Activated CD8-positive, alpha-beta T cell treated with anti-CD3 and anti-CD28 coated beads for 36 hours (primary cell): Measurements from ENCODE around the gene SBK3. TPM values are rescaled to one million over a fixed set of nuclear protein-coding genes. Genes with fewer than 3 reads are reported as not detected.
"Not testable (repeated sequence)": the region's sequence is repeated elsewhere in the genome, so short reads cannot be mapped to it uniquely, and the experiment has no call there.

ENCODE experiments used
- ATAC-seq: fragments of 200-7000 bp; cut with Tn5 transposase; one replicate; pipeline ENCODE4 v1.10.0; 2021; ENCODE audit warnings: mild to moderate bottlenecking, moderate library complexity
- CTCF ChIA-PET: fragments of 350-600 bp; sonication (Branson Sonifier 250); formaldehyde crosslinking; loops from one replicate; lab custom pipeline; 2021; ENCODE audit warnings: antibody characterized with exemption; lab: Charles Lee
- POLR2A ChIA-PET: fragments of 350-600 bp; sonication (Branson Sonifier 250); formaldehyde crosslinking; loops from one replicate; lab custom pipeline; 2021; ENCODE audit warnings: antibody characterized with exemption; lab: Charles Lee
- DNase-seq: peaks from one replicate; pipeline ENCODE4 v3.0.0-alpha.2; 2020
- H3K27ac Mint-ChIP-seq: one replicate; pipeline ENCODE4 v1.8.0; 2021; ENCODE audit warnings: mild to moderate bottlenecking, mixed read lengths
- H3K27me3 Mint-ChIP-seq: one replicate; pipeline ENCODE4 v1.8.0; 2021; ENCODE audit warnings: mixed read lengths
- H3K36me3 Mint-ChIP-seq: one replicate; pipeline ENCODE4 v1.8.0; 2021; ENCODE audit warnings: low read depth, mixed read lengths
- H3K4me1 Mint-ChIP-seq: one replicate; pipeline ENCODE4 v1.8.0; 2021; ENCODE audit warnings: low read depth, mixed read lengths
- H3K4me3 Mint-ChIP-seq: one replicate; pipeline ENCODE4 v1.8.0; 2021; ENCODE audit warnings: mild to moderate bottlenecking, moderate library complexity, mixed read lengths
- H3K9me3 Mint-ChIP-seq: one replicate; pipeline ENCODE4 v1.8.0; 2021; ENCODE audit warnings: mixed read lengths
- intact Hi-C: fragments of 100-400 bp; cut with micrococcal nuclease; formaldehyde crosslinking; loops from one replicate; pipeline ENCODE4 v1.10.0; 2022
- total RNA-seq, 2 experiments: library from RNA; stranded (reverse); gene quantifications; one replicate each; pipeline ENCODE4 v1.2.3, GENCODE V29; 2021
- TF ChIP-seq, protein P1 (sequence below): fragments of 200-600 bp; IDR thresholded peaks from one replicate; pipeline ENCODE4 v1.8.0; 2022; ENCODE audit warnings: antibody characterized with exemption, mild to moderate bottlenecking

The SBK3 gene
- total RNA-seq, 2 experiments from 2014 or later = not detected

DNA sequence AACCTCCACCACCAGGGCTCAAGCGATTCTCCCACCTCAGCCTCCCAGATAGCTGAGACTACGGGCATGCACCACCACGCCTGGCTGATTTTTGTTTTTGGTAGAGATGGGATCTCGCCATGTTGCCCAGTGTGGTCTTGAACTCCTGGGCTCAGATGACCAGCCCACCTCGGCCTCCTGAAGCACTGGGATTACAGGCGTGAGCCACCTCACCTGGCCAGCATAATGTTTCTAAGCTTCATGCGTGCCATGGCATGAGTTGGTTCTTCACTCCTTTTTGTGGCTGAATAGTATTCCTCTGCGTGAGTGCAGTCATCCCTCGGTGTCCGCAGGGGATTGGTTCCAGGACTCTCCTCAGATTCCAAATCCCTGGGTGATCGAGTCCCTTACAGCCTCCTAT is 39.5 kb upstream of the SBK3 start:
- H3K27me3 Mint-ChIP-seq = no peaks in the 10 kb centered on the region
- ChIA-PET CTCF (interaction anchor here (1.3 to 2.2 kb wide), 3 partner anchors 21 to 117 kb away, joined by 4 to 8 read pairs (median 4); partner anchors contain the start of gene ZNF865), POLR2A (interaction anchor here (1.0 to 1.3 kb wide), 2 partner anchors 11 to 97 kb away, joined by 3 to 4 read pairs; no protein-coding TSS in a partner anchor)
- H3K4me1 Mint-ChIP-seq = peaks cover 34% of the 10 kb centered on the region
- no peaks in the 10 kb centered on the region for H3K9me3 Mint-ChIP-seq
- intact Hi-C loops = no loop called here
- TF ChIP-seq, protein P1, sequence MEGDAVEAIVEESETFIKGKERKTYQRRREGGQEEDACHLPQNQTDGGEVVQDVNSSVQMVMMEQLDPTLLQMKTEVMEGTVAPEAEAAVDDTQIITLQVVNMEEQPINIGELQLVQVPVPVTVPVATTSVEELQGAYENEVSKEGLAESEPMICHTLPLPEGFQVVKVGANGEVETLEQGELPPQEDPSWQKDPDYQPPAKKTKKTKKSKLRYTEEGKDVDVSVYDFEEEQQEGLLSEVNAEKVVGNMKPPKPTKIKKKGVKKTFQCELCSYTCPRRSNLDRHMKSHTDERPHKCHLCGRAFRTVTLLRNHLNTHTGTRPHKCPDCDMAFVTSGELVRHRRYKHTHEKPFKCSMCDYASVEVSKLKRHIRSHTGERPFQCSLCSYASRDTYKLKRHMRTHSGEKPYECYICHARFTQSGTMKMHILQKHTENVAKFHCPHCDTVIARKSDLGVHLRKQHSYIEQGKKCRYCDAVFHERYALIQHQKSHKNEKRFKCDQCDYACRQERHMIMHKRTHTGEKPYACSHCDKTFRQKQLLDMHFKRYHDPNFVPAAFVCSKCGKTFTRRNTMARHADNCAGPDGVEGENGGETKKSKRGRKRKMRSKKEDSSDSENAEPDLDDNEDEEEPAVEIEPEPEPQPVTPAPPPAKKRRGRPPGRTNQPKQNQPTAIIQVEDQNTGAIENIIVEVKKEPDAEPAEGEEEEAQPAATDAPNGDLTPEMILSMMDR = no peak
- peaks cover 2% of the 10 kb centered on the region for H3K36me3 Mint-ChIP-seq
- no peak overlapping the region for H3K4me3 Mint-ChIP-seq
- ATAC-seq (no peak), DNase-seq (no peak)
- H3K27ac Mint-ChIP-seq = no peak overlapping the region

DNA sequence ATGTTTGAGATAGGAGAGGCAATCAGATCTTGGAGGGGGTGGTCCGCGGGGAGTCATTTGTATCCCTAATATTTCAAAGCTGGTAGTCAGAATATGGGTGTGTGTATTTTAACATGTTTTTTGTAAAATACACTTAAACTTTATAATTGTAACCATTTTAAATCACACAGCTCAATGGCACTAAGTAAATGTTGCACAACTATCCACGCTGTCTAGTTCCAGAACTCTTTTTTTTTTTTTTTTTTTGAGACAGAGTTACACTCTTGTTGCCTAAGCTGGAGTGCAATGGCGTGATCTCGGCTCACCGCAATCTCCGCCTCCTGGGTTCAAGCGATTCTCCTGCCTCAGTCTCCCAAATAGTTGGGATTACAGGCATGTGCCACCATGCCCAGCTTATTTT is 38.6 kb upstream of the SBK3 start:
- CTCF ChIA-PET = interaction anchor here (0.9 to 2.2 kb wide), 3 partner anchors 22 to 50 kb away, joined by 3 to 8 read pairs (median 3); partner anchors contain the start of gene ZNF865
- DNase-seq, H3K4me3 Mint-ChIP-seq, H3K27me3 Mint-ChIP-seq, ATAC-seq, H3K36me3 Mint-ChIP-seq, POLR2A ChIA-PET, H3K27ac Mint-ChIP-seq, H3K9me3 Mint-ChIP-seq, intact Hi-C loops: not testable (repeated sequence)
- peaks cover 39% of the 10 kb centered on the region for H3K4me1 Mint-ChIP-seq

DNA sequence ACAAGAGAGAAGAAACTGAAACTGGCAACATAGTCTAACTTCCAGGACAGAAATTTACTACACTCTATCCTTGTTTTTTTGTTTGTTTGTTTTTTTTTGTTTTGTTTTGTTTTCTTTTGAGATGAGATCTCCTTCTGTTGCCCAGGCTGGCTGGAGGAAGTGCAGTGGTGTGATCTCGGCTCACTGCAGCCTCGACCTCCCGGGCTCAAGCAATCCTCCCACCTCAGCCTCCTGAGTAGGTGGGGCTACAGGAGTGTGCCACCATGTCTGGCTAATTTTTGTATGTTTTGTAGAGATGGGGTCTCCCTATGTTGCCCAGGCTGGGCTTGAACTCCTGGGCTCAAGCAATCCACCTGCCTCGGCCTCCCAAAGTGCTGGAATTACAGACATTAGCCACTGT is 36.9 kb upstream of the SBK3 start:
- H3K4me3 Mint-ChIP-seq, H3K27ac Mint-ChIP-seq, ATAC-seq, CTCF ChIA-PET, intact Hi-C loops, H3K27me3 Mint-ChIP-seq, H3K9me3 Mint-ChIP-seq, DNase-seq: not testable (repeated sequence)
- POLR2A ChIA-PET = interaction anchor here (1.3 kb wide), 1 partner anchor 18 kb away, joined by 5 read pairs; the partner anchor contains the start of gene ZNF524
- H3K4me1 Mint-ChIP-seq = peaks cover 32% of the 10 kb centered on the region
- H3K36me3 Mint-ChIP-seq = peaks cover 11% of the 10 kb centered on the region

DNA sequence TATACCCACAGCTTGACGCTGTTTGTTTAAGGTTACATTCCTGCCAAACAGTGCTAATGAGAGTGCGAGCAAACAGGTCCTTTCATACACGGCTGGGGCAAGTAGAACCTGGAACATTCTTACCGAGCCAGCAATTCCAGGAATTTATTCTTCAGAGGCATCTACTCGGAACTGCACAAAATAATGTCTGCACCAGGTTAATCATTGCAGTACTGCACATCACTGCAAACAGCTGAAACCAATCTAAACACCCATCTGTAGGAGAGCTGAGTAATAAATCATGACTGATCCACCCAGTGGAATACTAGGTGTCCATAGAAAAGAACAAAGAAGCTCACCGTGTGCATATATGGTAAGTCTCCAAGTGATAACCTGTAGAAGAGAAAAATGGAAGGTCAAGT is 36.5 kb upstream of the SBK3 start:
- H3K9me3 Mint-ChIP-seq = peaks cover 2% of the 10 kb centered on the region
- no peak overlapping the region for H3K27ac Mint-ChIP-seq
- peaks cover 29% of the 10 kb centered on the region for H3K4me1 Mint-ChIP-seq
- no peak for DNase-seq
- no peak for ATAC-seq
- TF ChIP-seq, protein P1 = no peak
- ChIA-PET POLR2A (interaction anchor here (1.3 to 1.7 kb wide), 2 partner anchors 18 to 95 kb away, joined by 5 to 6 read pairs; partner anchors contain the start of gene ZNF524), CTCF (interaction anchor here (1.1 to 2.1 kb wide), 5 partner anchors 24 to 77 kb away, joined by 3 to 8 read pairs (median 4); partner anchors contain the start of gene ZNF865)
- peaks cover 15% of the 10 kb centered on the region for H3K36me3 Mint-ChIP-seq
- peak overlapping the region; percentile 87 for H3K4me3 Mint-ChIP-seq
- intact Hi-C loops = no loop called here
- no peaks in the 10 kb centered on the region for H3K27me3 Mint-ChIP-seq

DNA sequence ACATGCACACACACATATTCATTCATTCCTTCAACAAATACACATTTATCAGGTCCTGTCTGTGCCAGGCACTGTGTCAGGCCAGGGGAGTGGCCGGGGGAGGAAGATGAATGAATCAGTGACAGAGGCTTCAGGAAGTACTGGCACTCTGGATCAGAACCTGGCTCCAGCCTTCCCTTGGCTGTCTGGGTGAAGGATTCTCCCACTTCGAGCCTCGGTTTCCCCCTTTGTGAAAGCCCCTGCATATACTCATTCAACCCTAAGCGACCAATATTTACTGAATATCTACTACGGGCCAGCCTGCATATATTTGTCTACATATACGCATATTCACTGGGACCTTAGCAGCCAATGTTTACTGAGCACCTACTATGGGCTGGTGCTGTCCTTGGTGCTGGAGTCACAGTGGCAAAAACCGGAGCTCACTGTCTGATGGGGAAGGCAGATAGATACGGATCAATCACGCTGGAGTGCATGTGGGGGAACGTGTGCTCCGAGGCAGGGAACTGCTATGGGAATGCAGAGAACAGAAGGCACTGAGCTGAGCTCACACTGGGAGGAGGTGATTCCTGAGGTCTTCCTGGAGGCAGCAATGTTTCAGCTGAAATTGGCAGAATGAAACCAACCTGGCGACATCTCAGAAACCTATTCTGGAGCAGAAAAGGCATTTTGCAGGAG is 35.9 kb upstream of the SBK3 start:
- peaks cover 18% of the 10 kb centered on the region for H3K36me3 Mint-ChIP-seq
- H3K27me3 Mint-ChIP-seq = no peaks in the 10 kb centered on the region
- POLR2A ChIA-PET = interaction anchor here (0.9 to 1.7 kb wide), 8 partner anchors 19 to 95 kb away, joined by 3 to 6 read pairs (median 3); partner anchors contain the start of gene ZNF524
- peaks cover 3% of the 10 kb centered on the region for H3K9me3 Mint-ChIP-seq
- ATAC-seq (peak; percentile 9), DNase-seq (peak; percentile 50)
- intact Hi-C loops = no loop called here
- CTCF ChIA-PET = interaction anchor here (1.1 to 2.1 kb wide), 5 partner anchors 25 to 77 kb away, joined by 3 to 8 read pairs (median 4); partner anchors contain the start of gene ZNF865
- H3K4me1 Mint-ChIP-seq = peaks cover 29% of the 10 kb centered on the region
- peak overlapping the region; percentile 87 for H3K4me3 Mint-ChIP-seq
- TF ChIP-seq, protein P1 = no peak
- H3K27ac Mint-ChIP-seq = peak overlapping the region; percentile 61
